HG03103 (cell line): ENCODE data around the gene XYLB.
A peak's percentile ranks its signal among the peaks of the same experiment; 100 is the strongest.

ENCODE experiments used
- ATAC-seq: cut with Tn5 transposase; IDR thresholded peaks from one replicate; pipeline ENCODE4 v1.9.1; 2021; ENCODE audit warnings: low read depth; ENCODE audit not compliant: unreplicated experiment

XYLB gene

DNA sequence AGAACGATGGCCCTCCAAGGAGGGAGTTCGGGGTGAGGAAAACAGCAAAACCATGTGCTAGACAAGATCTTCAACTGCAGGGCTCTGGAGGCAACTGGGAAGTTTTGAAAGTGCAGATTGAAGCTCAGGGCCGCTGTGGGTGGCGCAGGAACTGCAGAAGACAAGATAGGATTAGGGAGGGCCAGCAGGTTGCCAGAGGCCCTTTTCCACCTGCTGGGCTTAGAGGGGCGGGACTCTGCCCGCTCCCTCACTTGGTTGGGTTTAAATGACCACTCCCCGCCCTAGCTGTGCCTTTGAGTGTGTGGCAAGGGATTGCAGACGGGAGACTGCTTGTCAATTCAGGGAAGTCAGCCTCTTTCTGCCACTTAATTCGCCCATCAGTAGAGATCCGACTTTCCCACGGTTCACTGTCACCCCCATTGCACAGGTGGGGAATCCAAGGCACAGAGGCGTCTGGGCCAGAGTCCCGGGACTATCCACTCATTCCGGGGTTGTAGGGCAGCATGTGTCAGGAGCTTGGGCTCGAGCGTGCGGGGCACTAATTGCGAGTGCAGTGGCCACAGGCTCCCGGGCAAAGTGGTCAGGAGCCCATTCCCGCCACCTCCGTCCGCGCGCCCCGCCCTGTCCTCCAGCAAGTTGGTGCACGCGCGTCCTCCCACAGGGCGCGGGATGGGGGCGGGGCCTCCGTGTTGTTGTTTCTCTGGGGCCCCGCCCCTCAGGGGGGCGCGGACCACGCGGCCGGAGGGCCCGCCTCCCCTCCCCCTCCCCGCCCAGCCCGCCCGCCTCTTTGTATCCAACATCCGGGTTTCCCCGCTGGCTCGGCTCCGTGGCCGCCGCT lies 106.7 kb downstream of the XYLB start, which contains the start of gene ACVR2B:
TSS of gene ACVR2B (plus strand) at position 816 of the 838 bp plus-strand sequence. CDS start 433 bp downstream, outside the sequence.
- peak; percentile 48 for ATAC-seq

DNA sequence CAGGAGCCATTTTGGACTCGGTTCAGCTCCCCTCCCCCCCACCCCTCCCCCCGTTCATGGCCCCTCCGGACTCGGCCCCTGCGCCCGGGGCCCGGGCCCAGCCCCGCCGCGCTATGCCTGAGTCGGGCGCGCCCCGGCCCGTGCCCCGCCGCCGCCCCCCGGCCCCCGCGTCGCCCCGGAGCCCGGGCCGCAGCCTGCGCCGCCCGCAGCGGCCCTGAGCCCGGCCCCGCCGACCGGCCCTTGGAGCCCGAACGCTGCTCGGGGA lies 107.3 kb downstream of the XYLB start:
- no peak for ATAC-seq

DNA sequence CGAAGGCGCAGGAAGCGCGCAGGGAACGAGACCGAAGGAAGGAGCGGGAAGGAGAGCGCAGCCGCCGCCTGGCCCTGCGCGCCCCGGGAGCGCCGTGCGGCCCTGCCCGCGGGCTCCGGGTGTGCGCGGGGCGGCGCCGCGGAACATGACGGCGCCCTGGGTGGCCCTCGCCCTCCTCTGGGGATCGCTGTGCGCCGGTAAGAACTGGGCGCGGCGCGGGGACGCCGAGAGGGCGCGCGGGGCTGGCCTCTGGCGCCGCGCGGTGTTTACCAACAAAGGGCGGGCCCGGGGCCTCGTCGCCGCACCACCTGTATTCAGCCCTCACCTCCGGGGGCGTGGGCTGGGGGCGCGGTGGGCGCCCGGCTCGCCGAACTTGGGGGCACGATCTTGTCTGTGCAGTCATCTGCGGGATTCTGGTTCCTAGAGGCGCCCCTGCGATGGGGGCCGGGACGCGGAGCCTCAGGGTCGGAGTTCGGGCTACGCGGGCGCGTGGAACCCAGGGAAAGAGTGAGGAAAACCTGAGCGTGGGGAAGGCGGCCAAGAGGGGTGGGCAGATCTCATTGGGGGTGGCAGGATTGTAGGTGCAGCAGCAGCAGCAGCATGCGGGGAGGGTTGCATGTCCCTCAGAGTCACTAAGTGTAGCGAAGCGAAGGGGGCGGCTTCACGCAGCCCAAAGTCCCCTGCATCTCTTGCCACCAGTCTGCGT lies 107.7 kb downstream of the XYLB start:
- peak; percentile 29 for ATAC-seq

GRCh38 chr3:38454884-38455638 lies 108.5 kb downstream of the XYLB start:
- ATAC-seq = no peak

- ATAC-seq = no peak
Measured at GRCh38 chr3:38455639-38456430, 109.2 kb downstream of the XYLB start.

DNA sequence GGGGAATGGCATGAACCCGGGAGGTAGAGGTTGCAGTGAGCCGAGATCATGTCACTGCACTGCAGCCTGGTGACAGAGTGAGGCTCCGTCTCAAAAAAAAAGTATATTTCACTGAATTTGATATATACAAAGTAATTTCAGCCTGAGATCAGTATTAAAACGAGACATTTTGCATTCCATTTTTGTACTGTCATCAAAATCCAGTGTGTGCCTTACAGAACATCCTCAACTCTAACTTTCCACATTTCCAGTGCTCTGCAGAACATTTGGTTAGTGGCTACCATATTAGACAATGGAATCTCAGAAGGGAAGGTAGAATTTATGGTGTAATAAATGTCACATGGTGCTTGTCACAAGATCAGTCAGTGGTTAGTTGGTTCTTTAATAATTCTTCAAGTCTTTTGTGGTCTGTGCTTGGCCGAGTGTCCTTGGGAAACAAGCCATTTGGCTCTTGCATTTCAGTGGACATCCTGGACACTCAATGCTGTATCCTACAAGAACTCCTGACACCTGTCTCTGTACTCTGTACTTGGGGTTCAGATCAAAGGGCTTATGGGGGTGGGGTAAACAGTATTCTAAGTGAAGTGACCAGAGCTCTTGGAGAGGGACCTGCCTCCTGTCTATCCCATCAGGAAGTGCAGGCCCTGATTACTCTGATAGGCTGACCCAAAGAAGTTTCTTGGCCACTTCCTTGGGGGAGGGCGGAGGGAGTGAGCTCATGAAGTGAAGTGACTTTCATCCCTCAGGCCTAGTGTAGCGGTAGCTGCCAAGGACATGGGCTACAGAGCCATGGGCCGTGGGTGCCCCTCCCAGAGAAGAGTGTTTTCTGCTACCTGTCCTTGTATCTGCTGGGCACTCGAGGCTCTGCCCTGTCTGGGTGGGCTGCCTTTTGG lies 110.8 kb downstream of the XYLB start:
- ATAC-seq = no peak

DNA sequence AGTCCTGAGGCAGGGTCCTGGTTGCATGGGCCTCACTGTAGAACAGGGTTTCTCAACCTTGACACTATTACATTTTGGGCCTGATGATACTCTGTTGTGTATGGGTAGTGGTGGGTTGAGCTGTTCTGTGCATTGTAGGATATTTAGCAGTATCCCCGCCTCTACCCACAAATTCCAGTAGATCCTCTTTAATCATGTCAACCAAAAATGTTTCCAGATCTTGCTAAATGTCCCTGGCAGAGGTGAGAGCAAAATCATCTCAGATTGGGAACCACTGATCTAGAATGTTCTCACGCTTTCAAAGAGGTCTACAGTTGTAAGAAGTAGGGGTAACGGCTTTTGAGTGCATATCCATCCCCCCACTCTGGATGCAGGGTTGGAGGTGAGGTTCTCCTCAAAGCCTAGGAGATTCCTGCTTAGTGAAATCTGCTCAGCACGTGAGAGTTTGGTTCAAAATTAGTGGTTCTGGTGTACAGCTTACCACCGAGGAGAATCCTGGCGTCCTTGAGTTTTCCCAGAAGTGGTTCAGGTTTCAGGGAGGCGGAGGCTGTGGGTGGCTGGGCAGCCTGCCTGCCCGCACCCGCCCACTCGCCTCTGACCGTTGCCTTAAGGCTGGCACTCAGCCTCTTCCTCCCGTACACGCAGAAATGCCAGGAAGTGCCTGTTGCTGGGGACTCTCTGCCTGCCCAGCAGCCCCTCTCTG lies 112.4 kb downstream of the XYLB start:
- no peak for ATAC-seq

- ATAC-seq = no peak
Measured at GRCh38 chr3:38459499-38460048, 113.0 kb downstream of the XYLB start.

DNA sequence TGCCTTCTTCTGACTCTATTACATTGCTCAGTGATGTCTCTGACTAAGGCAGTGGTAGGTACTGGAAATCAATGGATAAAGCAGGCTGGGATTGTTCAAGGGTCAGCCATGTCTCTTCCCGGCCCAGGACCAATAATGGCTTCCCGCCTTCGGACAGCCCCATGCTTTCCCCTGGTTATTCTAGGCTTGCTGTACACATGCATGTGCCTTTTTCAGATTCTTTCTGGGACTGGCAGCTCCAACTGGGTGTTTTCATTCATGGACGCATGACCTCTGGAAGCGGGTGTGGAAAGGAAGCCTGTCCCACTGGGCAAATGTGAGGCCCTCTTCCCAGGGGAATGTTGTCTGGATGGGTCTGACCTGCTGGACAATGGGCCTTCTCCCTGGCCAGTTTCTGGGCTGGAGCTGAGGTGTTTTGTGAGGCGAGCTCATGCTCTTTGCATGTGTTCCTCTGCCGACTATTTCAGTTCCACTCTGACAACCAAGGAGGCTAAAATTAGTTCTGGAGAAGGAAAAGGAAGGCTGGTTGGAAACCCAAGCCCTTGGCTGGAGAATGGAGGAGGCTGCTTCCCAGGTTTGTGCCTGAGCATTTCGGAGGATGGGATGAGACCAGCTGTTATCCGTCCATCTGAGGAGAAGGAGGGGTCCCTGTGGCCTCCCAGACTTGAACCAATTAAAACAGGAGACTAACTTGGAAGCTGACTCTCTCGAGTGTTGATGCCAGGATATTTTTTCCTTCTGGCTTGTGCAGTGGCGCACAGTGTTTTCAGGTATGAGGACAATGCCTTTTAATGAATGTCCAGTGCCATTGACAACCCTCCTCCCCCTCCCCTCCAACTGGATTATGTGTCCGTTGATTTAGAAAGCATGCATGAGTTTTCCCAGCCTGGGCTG lies 114.0 kb downstream of the XYLB start:
- ATAC-seq = no peak
